C4-2B (cell line): ENCODE results near the gene HEPH.
"Not testable (repeated sequence)": the region's sequence is repeated elsewhere in the genome, so short reads cannot be mapped to it uniquely, and the experiment has no call there.

ENCODE experiments used
- H3K27ac ChIP-seq: fragments of 450-650 bp; 2 replicates; pipeline ENCODE4 v1.5.1; 2017
- ZFX ChIP-seq: fragments of 450-650 bp; IDR thresholded peaks from 2 replicates; pipeline ENCODE4 v1.6.1; 2017
- TF ChIP-seq, protein P1 (sequence below): fragments of 450-650 bp; conservative IDR thresholded peaks from 2 replicates; pipeline ENCODE4 v1.5.1; 2017; ENCODE audit warnings: mild to moderate bottlenecking

The HEPH gene, protein sequence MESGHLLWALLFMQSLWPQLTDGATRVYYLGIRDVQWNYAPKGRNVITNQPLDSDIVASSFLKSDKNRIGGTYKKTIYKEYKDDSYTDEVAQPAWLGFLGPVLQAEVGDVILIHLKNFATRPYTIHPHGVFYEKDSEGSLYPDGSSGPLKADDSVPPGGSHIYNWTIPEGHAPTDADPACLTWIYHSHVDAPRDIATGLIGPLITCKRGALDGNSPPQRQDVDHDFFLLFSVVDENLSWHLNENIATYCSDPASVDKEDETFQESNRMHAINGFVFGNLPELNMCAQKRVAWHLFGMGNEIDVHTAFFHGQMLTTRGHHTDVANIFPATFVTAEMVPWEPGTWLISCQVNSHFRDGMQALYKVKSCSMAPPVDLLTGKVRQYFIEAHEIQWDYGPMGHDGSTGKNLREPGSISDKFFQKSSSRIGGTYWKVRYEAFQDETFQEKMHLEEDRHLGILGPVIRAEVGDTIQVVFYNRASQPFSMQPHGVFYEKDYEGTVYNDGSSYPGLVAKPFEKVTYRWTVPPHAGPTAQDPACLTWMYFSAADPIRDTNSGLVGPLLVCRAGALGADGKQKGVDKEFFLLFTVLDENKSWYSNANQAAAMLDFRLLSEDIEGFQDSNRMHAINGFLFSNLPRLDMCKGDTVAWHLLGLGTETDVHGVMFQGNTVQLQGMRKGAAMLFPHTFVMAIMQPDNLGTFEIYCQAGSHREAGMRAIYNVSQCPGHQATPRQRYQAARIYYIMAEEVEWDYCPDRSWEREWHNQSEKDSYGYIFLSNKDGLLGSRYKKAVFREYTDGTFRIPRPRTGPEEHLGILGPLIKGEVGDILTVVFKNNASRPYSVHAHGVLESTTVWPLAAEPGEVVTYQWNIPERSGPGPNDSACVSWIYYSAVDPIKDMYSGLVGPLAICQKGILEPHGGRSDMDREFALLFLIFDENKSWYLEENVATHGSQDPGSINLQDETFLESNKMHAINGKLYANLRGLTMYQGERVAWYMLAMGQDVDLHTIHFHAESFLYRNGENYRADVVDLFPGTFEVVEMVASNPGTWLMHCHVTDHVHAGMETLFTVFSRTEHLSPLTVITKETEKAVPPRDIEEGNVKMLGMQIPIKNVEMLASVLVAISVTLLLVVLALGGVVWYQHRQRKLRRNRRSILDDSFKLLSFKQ

DNA sequence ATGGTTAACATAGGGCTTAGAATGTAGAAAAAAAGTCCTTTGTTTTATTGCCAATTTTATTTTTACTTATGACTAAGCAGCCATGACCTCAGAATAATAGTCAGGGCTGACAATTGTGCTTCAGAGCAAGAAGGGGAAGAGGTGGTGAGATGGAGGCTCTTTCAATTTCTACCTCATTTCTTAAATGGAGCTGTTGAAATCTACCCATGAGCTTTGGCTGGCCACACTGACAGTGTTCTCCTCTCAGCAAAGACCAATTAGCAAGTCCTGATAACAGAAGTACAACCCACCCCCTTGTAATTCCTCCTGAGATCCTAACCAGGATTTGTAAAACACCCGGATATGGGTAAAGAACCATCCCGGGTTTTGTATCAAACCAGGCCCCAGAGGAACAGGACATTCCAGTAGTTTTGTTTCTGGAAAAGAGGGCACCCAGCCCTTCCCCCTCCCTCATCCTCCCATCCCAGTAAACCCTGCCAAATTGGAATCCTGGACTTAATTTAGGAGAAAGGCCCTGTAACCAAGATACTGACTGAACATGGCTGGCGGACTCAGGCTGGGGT, at the start of gene HEPH:
HEPH (plus strand) TSS at position 399 of the 563 bp plus-strand sequence. CDS start 6,324 bp downstream, outside the sequence.
- TF ChIP-seq, protein P1, sequence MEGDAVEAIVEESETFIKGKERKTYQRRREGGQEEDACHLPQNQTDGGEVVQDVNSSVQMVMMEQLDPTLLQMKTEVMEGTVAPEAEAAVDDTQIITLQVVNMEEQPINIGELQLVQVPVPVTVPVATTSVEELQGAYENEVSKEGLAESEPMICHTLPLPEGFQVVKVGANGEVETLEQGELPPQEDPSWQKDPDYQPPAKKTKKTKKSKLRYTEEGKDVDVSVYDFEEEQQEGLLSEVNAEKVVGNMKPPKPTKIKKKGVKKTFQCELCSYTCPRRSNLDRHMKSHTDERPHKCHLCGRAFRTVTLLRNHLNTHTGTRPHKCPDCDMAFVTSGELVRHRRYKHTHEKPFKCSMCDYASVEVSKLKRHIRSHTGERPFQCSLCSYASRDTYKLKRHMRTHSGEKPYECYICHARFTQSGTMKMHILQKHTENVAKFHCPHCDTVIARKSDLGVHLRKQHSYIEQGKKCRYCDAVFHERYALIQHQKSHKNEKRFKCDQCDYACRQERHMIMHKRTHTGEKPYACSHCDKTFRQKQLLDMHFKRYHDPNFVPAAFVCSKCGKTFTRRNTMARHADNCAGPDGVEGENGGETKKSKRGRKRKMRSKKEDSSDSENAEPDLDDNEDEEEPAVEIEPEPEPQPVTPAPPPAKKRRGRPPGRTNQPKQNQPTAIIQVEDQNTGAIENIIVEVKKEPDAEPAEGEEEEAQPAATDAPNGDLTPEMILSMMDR: no peak
- TF ChIP-seq ZFX: no peak
- H3K27ac ChIP-seq: no peak within 1 kb of the TSS

DNA sequence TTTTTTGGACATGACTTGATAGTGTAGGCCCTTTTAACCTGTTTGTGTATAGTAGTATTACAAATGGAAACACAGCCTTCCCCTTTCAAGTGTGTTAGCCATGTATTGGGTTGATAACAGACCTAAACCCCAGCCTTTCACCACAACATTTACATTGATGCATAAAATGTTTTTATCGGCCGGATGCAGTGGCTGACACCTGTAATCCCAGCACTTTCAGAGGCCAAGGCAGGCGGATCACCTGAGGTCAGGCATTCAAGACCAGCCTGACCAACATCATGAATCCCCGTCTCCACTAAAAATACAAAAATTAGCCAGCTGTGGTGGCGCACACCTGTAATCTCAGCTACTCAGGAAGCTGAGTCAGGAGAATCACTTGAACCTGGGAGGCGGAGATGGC, 45.3 kb upstream of the HEPH start:
- H3K27ac ChIP-seq: not testable (repeated sequence)

DNA sequence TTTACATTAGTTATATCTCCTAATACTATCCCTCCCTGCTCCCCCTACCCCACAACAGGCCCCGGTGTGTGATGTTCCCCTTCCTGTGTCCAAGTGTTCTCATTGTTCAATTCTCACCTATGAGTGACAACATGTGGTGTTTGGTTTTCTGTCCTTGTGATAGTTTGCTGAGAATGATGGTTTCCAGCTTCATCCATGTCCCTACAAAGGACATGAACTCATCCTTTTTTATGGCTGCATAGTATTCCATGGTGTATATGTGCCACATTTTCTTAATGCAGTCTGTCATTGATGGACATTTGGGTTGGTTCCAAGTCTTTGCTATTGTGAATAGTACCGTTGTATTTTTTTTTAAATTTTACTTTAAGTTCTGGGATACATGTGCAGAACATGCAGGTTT, 42.7 kb upstream of the HEPH start:
- not testable (repeated sequence) for H3K27ac ChIP-seq

DNA sequence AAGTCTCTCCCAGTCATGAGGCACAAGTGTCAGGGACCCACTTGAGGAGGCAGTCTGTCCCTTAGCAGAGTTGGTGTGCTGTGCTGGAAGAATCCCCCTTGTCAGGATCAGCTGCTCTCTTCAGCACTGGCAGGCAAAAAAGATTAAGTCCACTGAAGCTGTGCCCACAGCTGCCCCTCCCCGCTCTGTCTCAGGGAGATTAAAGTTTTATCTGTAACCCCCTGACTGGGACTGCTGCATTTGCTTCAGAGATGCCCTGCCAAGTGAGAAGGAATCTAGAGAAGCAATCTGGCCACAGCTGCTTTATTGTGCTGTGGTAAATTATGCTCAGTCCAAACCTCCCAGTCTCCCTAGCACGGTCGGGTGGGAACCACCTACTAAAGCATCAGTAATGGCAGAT, 37.4 kb upstream of the HEPH start:
- H3K27ac ChIP-seq: no peak overlapping the region
- TF ChIP-seq ZFX: no peak
- TF ChIP-seq, protein P1: no peak

DNA sequence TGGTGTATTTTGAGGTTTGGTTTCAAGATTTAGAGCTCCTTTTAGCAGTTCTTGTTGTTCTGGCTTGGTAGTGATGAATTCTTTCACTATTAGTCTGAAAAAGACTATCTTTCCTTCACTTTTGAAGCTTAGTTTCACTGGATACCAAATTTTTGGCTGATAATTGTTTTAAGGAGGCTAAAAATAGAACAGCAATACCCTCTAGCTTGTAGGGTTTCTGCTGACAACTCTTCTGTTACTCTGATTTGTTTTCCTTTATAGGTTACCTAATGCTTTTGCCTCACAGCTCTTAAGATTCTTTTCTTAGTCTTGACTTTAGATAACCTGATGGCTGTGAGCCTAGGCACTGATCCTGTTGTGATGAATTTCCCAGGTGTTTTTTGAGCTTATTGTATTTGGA, 33.6 kb upstream of the HEPH start:
- no peak for TF ChIP-seq ZFX
- TF ChIP-seq, protein P1: no peak
- H3K27ac ChIP-seq: no peak overlapping the region

DNA sequence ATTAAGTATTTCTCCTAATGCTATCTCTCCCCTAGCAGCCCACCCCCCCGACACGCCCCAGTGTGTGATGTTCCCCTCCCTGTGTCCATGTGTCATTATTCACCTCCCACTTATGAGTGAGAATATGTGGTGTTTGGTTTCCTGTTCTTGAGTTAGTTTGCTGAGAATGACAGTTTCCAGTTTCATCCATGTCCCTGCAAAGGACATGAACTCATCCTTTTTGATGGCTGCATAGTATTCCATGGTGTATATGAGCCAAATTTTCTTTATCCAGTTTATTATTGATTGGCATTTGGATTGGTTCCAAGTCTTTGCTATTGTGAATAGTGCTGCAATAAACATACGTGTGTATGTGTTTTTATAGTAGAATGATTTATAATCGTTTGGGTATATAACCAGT, 28.8 kb upstream of the HEPH start:
- not testable (repeated sequence) for H3K27ac ChIP-seq

GRCh38 chrX:66142351-66142750, 21.7 kb upstream of the HEPH start:
- no peak for TF ChIP-seq ZFX
- H3K27ac ChIP-seq: no peak overlapping the region

- TF ChIP-seq, protein P1: no peak
- no peak for TF ChIP-seq ZFX
- no peak overlapping the region for H3K27ac ChIP-seq
Measured at GRCh38 chrX:66144258-66144657, 19.8 kb upstream of the HEPH start.

DNA sequence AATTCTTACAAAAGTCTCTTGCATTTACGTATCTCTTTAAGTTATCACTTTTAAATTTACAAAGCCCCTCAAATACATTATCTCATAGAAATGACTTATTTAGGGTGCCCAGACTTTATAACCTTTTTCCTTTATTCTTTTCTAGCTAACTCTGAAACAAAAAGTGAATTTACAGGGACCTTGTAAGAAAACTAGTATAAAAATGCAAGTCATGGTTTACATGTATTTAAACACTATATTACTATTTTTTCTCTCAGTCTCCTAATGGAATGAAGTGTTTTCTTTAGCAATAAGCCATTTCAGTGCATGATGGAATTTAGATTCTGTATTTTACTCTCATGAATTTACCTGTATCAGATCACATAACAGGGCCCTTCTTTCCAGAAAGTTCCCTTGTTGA, 14.5 kb upstream of the HEPH start:
- TF ChIP-seq ZFX: no peak
- TF ChIP-seq, protein P1: no peak
- H3K27ac ChIP-seq: no peak overlapping the region
